ENCODE results near the gene DLG2.

- no peak for TF ChIP-seq CTCF (IDR thresholded peaks at IDR 0.05; ENCODE audit: low read depth, low read length, missing input control)
- TF ChIP-seq ZBTB33 (IDR thresholded peaks at IDR 0.05), result no peak
- TF ChIP-seq MAX (IDR thresholded peaks at IDR 0.05), result no peak
- TF ChIP-seq EGR1 (IDR thresholded peaks at IDR 0.05; ENCODE audit: low read depth in 2 of 2), result no peak
- no peak for TF ChIP-seq JUND (IDR thresholded peaks at IDR 0.05)
- TF ChIP-seq TAF1 (conservative IDR thresholded peaks at IDR 0.05), result no peak
- no peak for TF ChIP-seq RAD21 (IDR thresholded peaks at IDR 0.05)
- no peak for TF ChIP-seq RXRA (IDR thresholded peaks at IDR 0.05)
- no peak for TF ChIP-seq SP1 (IDR thresholded peaks at IDR 0.05)
- no peak for TF ChIP-seq FOXA1 (IDR thresholded peaks at IDR 0.05)
- TF ChIP-seq ATF3 (IDR thresholded peaks at IDR 0.05), result no peak
- no peak for TF ChIP-seq GABPA (IDR thresholded peaks at IDR 0.05 in 1 of 2, conservative IDR thresholded peaks at IDR 0.05 in 1 of 2)
- TF ChIP-seq REST (IDR thresholded peaks at IDR 0.05), result no peak
- TF ChIP-seq YY1 (IDR thresholded peaks at IDR 0.05), result no peak
Measured at GRCh38 chr11:84857746-84858145, 769.4 kb downstream of the DLG2 start.
